GM21447 (cell line): ENCODE measurements around the gene IDE.
A peak's percentile ranks its signal among the peaks of the same experiment; 100 is the strongest.
"Not testable (repeated sequence)": the region's sequence is repeated elsewhere in the genome, so short reads cannot be mapped to it uniquely, and the experiment has no call there.

Source experiments
- ATAC-seq: cut with Tn5 transposase; IDR thresholded peaks from one replicate; pipeline ENCODE4 v1.9.1; 2021; ENCODE audit not compliant: unreplicated experiment

Gene IDE

GRCh38 chr10:92573798-92574547, at the start of gene IDE:
Gene IDE (minus strand): TSS chr10:92574093. CDS start chr10:92574019, 74 bp downstream.
- ATAC-seq, result peak; percentile 69

- ATAC-seq, result no peak
Measured at GRCh38 chr10:92619368-92619767, 45.5 kb upstream of the IDE start.

- no peak for ATAC-seq
Measured at GRCh38 chr10:92615515-92615914, 41.6 kb upstream of the IDE start.

GRCh38 chr10:92604841-92605240, 30.9 kb upstream of the IDE start:
- ATAC-seq, result no peak

- ATAC-seq, result no peak
Measured at GRCh38 chr10:92598321-92598720, 24.4 kb upstream of the IDE start.

GRCh38 chr10:92595505-92595904, 21.6 kb upstream of the IDE start:
- no peak for ATAC-seq

- ATAC-seq, result no peak
Measured at GRCh38 chr10:92593619-92594588, 20.0 kb upstream of the IDE start.

- ATAC-seq, result peak; percentile 71
Measured at GRCh38 chr10:92592761-92593618, 19.1 kb upstream of the IDE start, which contains the start of gene KIF11. Gene KIF11 (plus strand): TSS chr10:92593130. CDS start chr10:92593376, 246 bp downstream.

- ATAC-seq, result peak; percentile 69
Measured at GRCh38 chr10:92591550-92592022, 17.7 kb upstream of the IDE start.

GRCh38 chr10:92590623-92591549, 17.0 kb upstream of the IDE start:
- ATAC-seq, result peak; percentile 2

GRCh38 chr10:92582347-92582746, 8.5 kb upstream of the IDE start:
- ATAC-seq, result not testable (repeated sequence)

- no peak for ATAC-seq
Measured at GRCh38 chr10:92575961-92576360, 2.1 kb upstream of the IDE start.

- ATAC-seq, result peak; percentile 10
Measured at GRCh38 chr10:92574548-92575261, 812 bp upstream of the IDE start.

GRCh38 chr10:92573091-92573797, 649 bp downstream of the IDE start:
- ATAC-seq, result peak; percentile 28

- no peak for ATAC-seq
Measured at GRCh38 chr10:92572362-92573090, 1.4 kb downstream of the IDE start.

- ATAC-seq, result no peak
Measured at GRCh38 chr10:92571649-92572048, 2.2 kb downstream of the IDE start.

- ATAC-seq, result not testable (repeated sequence)
Measured at GRCh38 chr10:92569663-92570062, 4.2 kb downstream of the IDE start.

- no peak for ATAC-seq
Measured at GRCh38 chr10:92569071-92569470, 4.8 kb downstream of the IDE start.
